Thyroid gland (tissue), 4 donors: ENCODE data around the gene HYDIN.
A peak's percentile ranks its signal among the peaks of the same experiment; 100 is the strongest.

Source experiments
- POLR2A ChIP-seq, 2 donors: fragments of 450-650 bp; IDR thresholded peaks; one replicate each; pipeline ENCODE4 v1.6.1; 2017; ENCODE audit warnings: antibody characterized with exemption in 2 of 2, mild to moderate bottlenecking in 2 of 2, moderate library complexity in 1 of 2
- TF ChIP-seq, protein P1 (sequence below), 6 experiments: fragments of 200-600 bp in 3 of 6; fragments of 450-650 bp in 3 of 6; sonication (generic) in 3 of 6; IDR thresholded peaks; one replicate each; pipeline ENCODE4 v1.5.1; 2016 to 2019; ENCODE audit warnings: antibody characterized with exemption in 6 of 6, mild to moderate bottlenecking in 2 of 6, inconsistent platforms in 1 of 6, moderate library complexity in 1 of 6

DNA sequence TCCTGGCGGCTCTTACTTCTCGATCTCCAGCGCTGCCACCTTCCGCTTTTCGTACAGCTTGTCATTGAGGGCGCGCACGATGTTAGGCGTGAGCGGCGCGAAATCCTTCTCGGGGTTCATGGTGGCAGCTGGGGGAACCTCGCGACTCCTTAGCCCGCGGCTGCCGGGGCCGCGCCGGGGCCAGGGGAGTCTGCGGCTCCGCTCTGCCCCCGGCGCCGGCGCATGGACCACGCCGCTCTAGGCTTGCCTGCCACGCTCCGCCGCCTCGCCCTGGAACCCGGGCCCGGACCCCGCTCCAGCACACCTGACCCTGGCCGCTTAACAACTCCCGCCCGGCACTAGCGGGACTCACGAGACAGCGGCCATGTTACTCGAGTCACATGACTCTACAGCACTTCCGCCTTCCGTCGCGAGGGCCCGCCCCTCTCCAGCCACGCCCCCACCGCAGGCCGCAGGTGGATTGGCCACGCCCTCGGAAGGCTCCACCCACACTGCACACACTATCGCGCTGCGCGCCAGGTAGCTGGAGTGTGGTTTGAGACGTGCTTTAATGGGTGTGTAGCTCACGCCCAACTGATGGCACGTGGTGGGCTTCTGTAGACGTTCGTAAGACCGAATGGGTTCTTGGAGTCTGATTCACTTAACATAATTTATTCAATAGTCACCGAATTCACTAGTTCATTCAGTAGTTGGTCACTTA, 429.6 kb downstream of the HYDIN start, which contains the start of gene VAC14:
- TF ChIP-seq, protein P1, sequence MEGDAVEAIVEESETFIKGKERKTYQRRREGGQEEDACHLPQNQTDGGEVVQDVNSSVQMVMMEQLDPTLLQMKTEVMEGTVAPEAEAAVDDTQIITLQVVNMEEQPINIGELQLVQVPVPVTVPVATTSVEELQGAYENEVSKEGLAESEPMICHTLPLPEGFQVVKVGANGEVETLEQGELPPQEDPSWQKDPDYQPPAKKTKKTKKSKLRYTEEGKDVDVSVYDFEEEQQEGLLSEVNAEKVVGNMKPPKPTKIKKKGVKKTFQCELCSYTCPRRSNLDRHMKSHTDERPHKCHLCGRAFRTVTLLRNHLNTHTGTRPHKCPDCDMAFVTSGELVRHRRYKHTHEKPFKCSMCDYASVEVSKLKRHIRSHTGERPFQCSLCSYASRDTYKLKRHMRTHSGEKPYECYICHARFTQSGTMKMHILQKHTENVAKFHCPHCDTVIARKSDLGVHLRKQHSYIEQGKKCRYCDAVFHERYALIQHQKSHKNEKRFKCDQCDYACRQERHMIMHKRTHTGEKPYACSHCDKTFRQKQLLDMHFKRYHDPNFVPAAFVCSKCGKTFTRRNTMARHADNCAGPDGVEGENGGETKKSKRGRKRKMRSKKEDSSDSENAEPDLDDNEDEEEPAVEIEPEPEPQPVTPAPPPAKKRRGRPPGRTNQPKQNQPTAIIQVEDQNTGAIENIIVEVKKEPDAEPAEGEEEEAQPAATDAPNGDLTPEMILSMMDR (IDR thresholded peaks at IDR 0.05), result no peak
- peak in 1 of 2 donors; percentile 73 for TF ChIP-seq POLR2A (IDR thresholded peaks at IDR 0.05)
